K562 (cell line): ENCODE data around the gene SPSB1. TPM values are rescaled to one million over a fixed set of nuclear protein-coding genes. Genes with fewer than 3 reads are reported as not detected.

Experiments
- ATAC-seq: fragments of 200-7000 bp; cut with Tn5 transposase; 3 replicates; pipeline ENCODE4 v1.9.1; 2020; ENCODE audit warnings: moderate library complexity
- BruUV-seq: library from RNA; stranded (reverse); fragments of 400-500 nt; replicated peaks from 2 replicates; lab custom pipeline; 2021; lab: Mats Ljungman, UMichigan
- CTCF ChIA-PET: fragments of 300-600 bp; formaldehyde crosslinking; extraction: SDS; loops from one replicate; lab custom pipeline; 2021; ENCODE audit warnings: low intra/inter-chr PET ratio; lab: Yijun Ruan, JAX
- POLR2A ChIA-PET: fragments of 300-600, 350-650 bp; sonication (Branson Sonifier 250); formaldehyde crosslinking; extraction: SDS; loops from one replicate; lab custom pipeline; 2021; ENCODE audit warnings: antibody characterized with exemption, inconsistent platforms; lab: Yijun Ruan, JAX
- DNase-seq, 4 experiments: peaks; one replicate each; pipeline versions ENCODE4 v3.0.0 to v3.0.0-alpha.2; 2011 to 2018; ENCODE audit warnings: low spot score in 3 of 4, mixed read lengths in 3 of 4; ENCODE audit errors: extremely low read depth in 1 of 4
- FAIRE-seq: peaks from 2 replicates; lab custom pipeline; 2011; peaks lifted over from hg19 to GRCh38; lab: Jason Lieb, UNC
- H2AFZ ChIP-seq: 2 replicates; pipeline ENCODE4 v1.6.0; 2011; ENCODE audit warnings: low read depth, low read length, control low read depth, inconsistent platforms
- H3K27ac ChIP-seq: fragments of 200-600 bp; 3 replicates; pipeline ENCODE4 v1.8.0; 2011; ENCODE audit warnings: low read depth, mild to moderate bottlenecking, control low read depth, inconsistent platforms, low read length, moderate library complexity, mixed read lengths; ENCODE audit errors: extremely low read depth
- H3K27me3 ChIP-seq, 2 experiments: fragments of 300-600 bp in 1 of 2; 2 replicates in 1 of 2; 3 replicates in 1 of 2; pipeline versions ENCODE4 v1.6.0 to v1.8.0; 2011; ENCODE audit warnings: inconsistent platforms in 2 of 2, low read length in 2 of 2, mild to moderate bottlenecking in 1 of 2, mixed read lengths in 1 of 2, moderate library complexity in 1 of 2; ENCODE audit not compliant: control insufficient read depth in 2 of 2, insufficient read depth in 2 of 2
- H3K36me3 ChIP-seq: fragments of 300-600 bp; 3 replicates; pipeline ENCODE4 v1.8.0; 2011; ENCODE audit warnings: mild to moderate bottlenecking, low read length, inconsistent platforms; ENCODE audit not compliant: control insufficient read depth, insufficient read depth
- H3K4me1 ChIP-seq, 2 experiments: fragments of 200-600 bp in 1 of 2; replicated peaks in 1 of 2; 2 replicates in 1 of 2; 3 replicates in 1 of 2; pipeline versions ENCODE4 v1.5.1 to v1.8.0; 2011; ENCODE audit warnings: inconsistent platforms in 2 of 2, low read length in 2 of 2, mild to moderate bottlenecking in 1 of 2, mixed read lengths in 1 of 2, moderate library complexity in 1 of 2; ENCODE audit not compliant: control insufficient read depth in 2 of 2, insufficient read depth in 2 of 2
- H3K4me2 ChIP-seq: 2 replicates; pipeline ENCODE4 v1.6.1; 2011; ENCODE audit warnings: low read length, control low read depth, inconsistent platforms, mixed read lengths; ENCODE audit not compliant: insufficient read depth
- H3K4me3 ChIP-seq: fragments of 200-600 bp; sonication (generic), shearing (Covaris generic); 2 replicates; pipeline ENCODE4 v1.5.1; 2016; ENCODE audit warnings: control low read depth, inconsistent platforms
- H3K79me2 ChIP-seq: fragments of 200-600 bp; 3 replicates; pipeline ENCODE4 v1.8.0; 2011; ENCODE audit warnings: low read length, inconsistent platforms; ENCODE audit not compliant: control insufficient read depth, insufficient read depth
- H3K9ac ChIP-seq, 2 experiments: 2 replicates each; pipeline versions ENCODE4 v1.6.0 to v1.6.1; 2011; ENCODE audit warnings: low read depth in 2 of 2, low read length in 2 of 2, control low read depth in 1 of 2, inconsistent platforms in 1 of 2, mild to moderate bottlenecking in 1 of 2, mixed read lengths in 1 of 2; ENCODE audit not compliant: insufficient read depth in 1 of 2
- H3K9me1 ChIP-seq: one replicate; pipeline ENCODE4 v1.6.0; 2011; ENCODE audit warnings: inconsistent platforms, mild to moderate bottlenecking, low read length, moderate library complexity; ENCODE audit not compliant: control insufficient read depth, insufficient read depth
- H3K9me3 ChIP-seq: replicated peaks from 2 replicates; pipeline ENCODE4 v1.5.1; 2011; ENCODE audit warnings: low read depth, low read length, inconsistent platforms; ENCODE audit not compliant: control insufficient read depth, insufficient read depth
- H4K20me1 ChIP-seq: replicated peaks from 2 replicates; pipeline ENCODE4 v1.6.1; 2011; ENCODE audit warnings: low read length, inconsistent platforms, mixed read lengths; ENCODE audit not compliant: control insufficient read depth, insufficient read depth
- CTCF ChIP-seq, 3 experiments: IDR thresholded peaks in 2 of 3; conservative IDR thresholded peaks in 1 of 3; 2 replicates each; pipeline ENCODE4 v1.5.1; 2011 to 2012; ENCODE audit warnings: low read length in 3 of 3, mild to moderate bottlenecking in 3 of 3, control low read depth in 2 of 3, improper control_type of control experiment in 1 of 3, inconsistent platforms in 1 of 3, low read depth in 1 of 3, mixed read lengths in 1 of 3, moderate library complexity in 1 of 3; ENCODE audit not compliant: insufficient read depth in 2 of 3
- GABPB2 ChIP-seq: fragments of 250-450 bp; sonication (Bioruptor Pico); conservative IDR thresholded peaks from 2 replicates; pipeline ENCODE4 v1.5.1; 2021; ENCODE audit warnings: mild to moderate bottlenecking
- GATAD2A ChIP-seq: fragments of 450-650 bp; IDR thresholded peaks from 2 replicates; pipeline ENCODE4 v1.6.1; 2017
- HDAC8 ChIP-seq: fragments of 450-650 bp; IDR thresholded peaks from 2 replicates; pipeline ENCODE4 v1.6.1; 2016; ENCODE audit warnings: mild to moderate bottlenecking, missing genetic modification characterization, moderate library complexity, missing compliant biosample characterization
- JUND ChIP-seq, 2 experiments: IDR thresholded peaks; 2 replicates in 1 of 2; 3 replicates in 1 of 2; pipeline ENCODE4 v1.6.1; 2011; ENCODE audit warnings: borderline replicate concordance in 2 of 2, low read depth in 2 of 2, low read length in 2 of 2, improper control_type of control experiment in 1 of 2, missing biosample characterization in 1 of 2, missing genetic modification characterization in 1 of 2, missing genetic modification reagents in 1 of 2
- MCM7 ChIP-seq, 2 experiments: fragments of 450-650 bp; IDR thresholded peaks; 2 replicates each; pipeline ENCODE4 v1.6.1; 2016 to 2018
- MIER1 ChIP-seq: fragments of 450-650 bp; IDR thresholded peaks from 2 replicates; pipeline ENCODE4 v1.6.1; 2016; ENCODE audit warnings: antibody characterized with exemption, mild to moderate bottlenecking, low read depth
- OTX1 ChIP-seq: fragments of 450-650 bp; formaldehyde crosslinking; IDR thresholded peaks from 2 replicates; pipeline ENCODE4 v1.4.0; 2022; ENCODE audit warnings: mild to moderate bottlenecking
- RFX7 ChIP-seq: fragments of 250-450 bp; sonication (Bioruptor Pico); IDR thresholded peaks from 2 replicates; pipeline ENCODE4 v1.5.1; 2021; ENCODE audit warnings: mild to moderate bottlenecking
- WGBS: fragments of 100-300 bp; shearing (Covaris generic); methylation state at CpG from one replicate; pipeline ENCODE4 v1.1.6; 2016; ENCODE audit warnings: low coverage, mixed read lengths; ENCODE audit not compliant: insufficient coverage; ENCODE audit errors: missing lambda C conversion rate; 5-methylcytosine and 5-hydroxymethylcytosine counted together
- in situ Hi-C: fragments of 300-500 bp; cut with MboI; formaldehyde crosslinking; loops from 4 replicates; pipeline ENCODE4 v1.15.0; 2018; ENCODE audit warnings: inconsistent platforms, mixed read lengths
- intact Hi-C: fragments of 100-400 bp; cut with micrococcal nuclease; formaldehyde crosslinking; loops from 2 replicates; pipeline ENCODE4 v1.14.2; 2022
- polyA plus RNA-seq, 8 experiments: library from polyadenylated mRNA; depleted of rRNA in 4 of 8; stranded (reverse) in 5 of 8; unstranded in 3 of 8; fragments of >200 nt; fragmentation: Nextera tagmentation in 2 of 8; fragmentation: Illumina TruSeq in 1 of 8; extraction: Ambion mirVana in 2 of 8; extraction: Trizol in 1 of 8; gene quantifications; 2 replicates each; pipeline versions ENCODE4 v1.2.1 to v1.2.3, GENCODE V29; 2011 to 2014; ENCODE audit warnings: inconsistent platforms in 1 of 8, missing spikeins in 1 of 8
- total RNA-seq, 7 experiments: library from RNA; depleted of rRNA in 6 of 7; stranded (reverse); fragments of >200 nt in 6 of 7; fragmentation: Illumina TruSeq in 2 of 7; extraction: Trizol in 2 of 7; gene quantifications; 2 replicates each; pipeline versions ENCODE4 v1.2.1 to v1.2.3, GENCODE V29; 2011 to 2021; ENCODE audit warnings: low replicate concordance in 1 of 7
- TF ChIP-seq, protein P1 (sequence below): fragments of 450-650 bp; IDR thresholded peaks from 2 replicates; pipeline ENCODE4 v1.7.0; 2016; ENCODE audit warnings: borderline replicate concordance

SPSB1 gene
- total and polyA plus RNA-seq, 9 of the 15 experiments (the other 6 are each of a cell fraction or from before 2014, with no cell fraction given) = 0.06 to 0.35 (median 0.14) TPM; not detected in 6

DNA sequence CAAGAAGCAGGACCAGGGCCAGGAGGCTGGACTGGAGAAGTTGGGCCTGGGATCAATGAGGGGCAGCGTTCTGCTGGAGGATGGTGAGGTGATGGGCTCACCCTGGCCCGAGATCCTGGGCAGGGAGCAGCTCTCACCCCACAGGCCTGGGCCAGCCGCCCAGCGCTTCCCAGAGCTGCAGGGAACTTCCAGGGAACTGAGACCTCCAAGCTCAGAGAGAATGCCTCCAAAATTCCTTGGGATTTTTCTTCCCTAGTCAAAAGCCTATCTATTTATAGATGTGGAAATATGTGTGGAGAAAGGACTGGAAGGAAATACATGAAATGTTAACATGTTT lies 121.2 kb downstream of the SPSB1 start:
- TF ChIP-seq, protein P1, sequence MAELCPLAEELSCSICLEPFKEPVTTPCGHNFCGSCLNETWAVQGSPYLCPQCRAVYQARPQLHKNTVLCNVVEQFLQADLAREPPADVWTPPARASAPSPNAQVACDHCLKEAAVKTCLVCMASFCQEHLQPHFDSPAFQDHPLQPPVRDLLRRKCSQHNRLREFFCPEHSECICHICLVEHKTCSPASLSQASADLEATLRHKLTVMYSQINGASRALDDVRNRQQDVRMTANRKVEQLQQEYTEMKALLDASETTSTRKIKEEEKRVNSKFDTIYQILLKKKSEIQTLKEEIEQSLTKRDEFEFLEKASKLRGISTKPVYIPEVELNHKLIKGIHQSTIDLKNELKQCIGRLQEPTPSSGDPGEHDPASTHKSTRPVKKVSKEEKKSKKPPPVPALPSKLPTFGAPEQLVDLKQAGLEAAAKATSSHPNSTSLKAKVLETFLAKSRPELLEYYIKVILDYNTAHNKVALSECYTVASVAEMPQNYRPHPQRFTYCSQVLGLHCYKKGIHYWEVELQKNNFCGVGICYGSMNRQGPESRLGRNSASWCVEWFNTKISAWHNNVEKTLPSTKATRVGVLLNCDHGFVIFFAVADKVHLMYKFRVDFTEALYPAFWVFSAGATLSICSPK = no peak
- no peak for TF ChIP-seq MIER1
- DNase-seq = no peak
- WGBS = 22% methylated on average over 4 of the region's 4 CpGs
- ATAC-seq = no peak
- FAIRE-seq = no peak
- in situ Hi-C loops = no loop called here
- ChIA-PET CTCF (no interaction called here), POLR2A (interaction anchor here (0.6 to 1.1 kb wide), 4 partner anchors 15 to 25 kb away, joined by 3 to 5 read pairs (median 4); no protein-coding TSS in a partner anchor)
- no peak overlapping the region for H2AFZ ChIP-seq
- H3K4me2 ChIP-seq = no peak overlapping the region
- H3K9me3 ChIP-seq = no peaks in the 10 kb centered on the region
- H3K9ac ChIP-seq = peak overlapping the region in 1 of 2 experiments; percentile 77; a peak in 1 of 4 replicates
- no peaks in the 10 kb centered on the region for H3K79me2 ChIP-seq
- intact Hi-C loops = no loop called here
- H3K27me3 ChIP-seq = peaks cover 28 to 56% of the 10 kb centered on the region in 2 experiments
- H3K36me3 ChIP-seq = no peaks in the 10 kb centered on the region; the same call in 2 of the 3 replicates
- no peak overlapping the region for H3K27ac ChIP-seq
- H3K9me1 ChIP-seq = peaks cover 3% of the 10 kb centered on the region
- no peak overlapping the region for H3K4me3 ChIP-seq
- H4K20me1 ChIP-seq = no peaks in the 10 kb centered on the region; the same call in 1 of the 2 replicates
- peaks cover 0 to 19% of the 10 kb centered on the region in 2 experiments; a peak in 3 of 5 replicates for H3K4me1 ChIP-seq
- no TSS peak for BruUV-seq

DNA sequence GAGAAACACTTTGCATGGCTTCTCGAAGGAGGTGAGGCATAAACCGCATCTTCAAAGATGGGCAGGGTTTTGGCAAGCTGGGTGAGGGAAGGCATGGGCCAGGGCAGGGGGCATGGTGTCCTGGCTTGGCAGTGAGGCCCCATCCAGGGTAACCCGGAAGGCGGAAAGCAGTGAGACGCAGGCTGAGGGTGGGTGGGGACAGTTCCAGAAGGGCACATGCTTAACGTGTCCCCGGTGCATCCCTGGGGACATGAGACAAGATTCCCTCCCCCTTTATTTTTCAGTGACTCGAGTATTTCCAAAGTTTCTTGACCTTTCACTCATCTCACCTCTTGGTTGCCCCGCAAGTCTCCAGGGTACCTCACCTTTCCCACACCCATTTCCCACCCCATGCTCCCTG lies 123.8 kb downstream of the SPSB1 start:
- Histone ChIP-seq H3K27me3 (peaks cover 38 to 66% of the 10 kb centered on the region in 2 experiments), H3K4me3 (no peak overlapping the region), H3K9me3 (no peaks in the 10 kb centered on the region), H3K9me1 (peaks cover 3% of the 10 kb centered on the region), H4K20me1 (no peaks in the 10 kb centered on the region; the same call in 1 of the 2 replicates), H2AFZ (no peak overlapping the region), H3K4me1 (peaks cover 0 to 16% of the 10 kb centered on the region in 2 experiments; a peak in 3 of 5 replicates), H3K79me2 (no peaks in the 10 kb centered on the region), H3K27ac (no peak overlapping the region), H3K4me2 (no peak overlapping the region), H3K9ac (no peak overlapping the region), H3K36me3 (no peaks in the 10 kb centered on the region)
- CTCF ChIA-PET = no interaction called here
- in situ Hi-C loops = no loop called here
- 9% methylated on average over 9 of the region's 9 CpGs for WGBS
- DNase-seq (no peak), FAIRE-seq (no peak), ATAC-seq (no peak)
- intact Hi-C loops = no loop called here
- BruUV-seq = no TSS peak
- POLR2A ChIA-PET = interaction anchor here (0.6 kb wide), 1 partner anchor 15 kb away, joined by 3 read pairs; no protein-coding TSS in a partner anchor
- TF ChIP-seq GABPB2 (CRISPR knock-in tag) (no peak), CTCF (IDR thresholded peaks at IDR 0.05 in 2 of 3, conservative IDR thresholded peaks at IDR 0.05 in 1 of 3; ENCODE audit: insufficient read depth in 2 of 3, low read depth in 1 of 3, low read length in 3 of 3) (no peak), RFX7 (no peak), MCM7 (IDR thresholded peaks at IDR 0.05) (no peak), GATAD2A (no peak), OTX1 (CRISPR knock-in tag) (no peak), HDAC8 (tag) (no peak), JUND (IDR thresholded peaks at IDR 0.05; ENCODE audit: borderline replicate concordance, low read depth, low read length) (no peak), JUND (tag; IDR thresholded peaks at IDR 0.05; ENCODE audit: borderline replicate concordance, low read depth, low read length) (no peak)
